ENCODE measurements around the gene ADAM15.

GRCh38 chr1:155061381-155062150, 10.4 kb downstream of the ADAM15 start:
- TF ChIP-seq ZNF121 (CRISPR knock-in tag; IDR thresholded peaks at IDR 0.05) (no peak), JUN (CRISPR knock-in tag; IDR thresholded peaks at IDR 0.05) (no peak), ETV6 (CRISPR knock-in tag; IDR thresholded peaks at IDR 0.05) (no peak), CTCF (IDR thresholded peaks at IDR 0.05) (peak; percentile 97), SP1 (CRISPR knock-in tag; conservative IDR thresholded peaks at IDR 0.05) (no peak; the same call in 1 of the 2 replicates), SMAD4 (CRISPR knock-in tag; IDR thresholded peaks at IDR 0.05) (no peak), TEAD4 (CRISPR knock-in tag; IDR thresholded peaks at IDR 0.05) (no peak), TEAD1 (CRISPR knock-in tag; IDR thresholded peaks at IDR 0.05) (no peak), ZNF425 (CRISPR knock-in tag; conservative IDR thresholded peaks at IDR 0.05) (no peak), NFE2L1 (CRISPR knock-in tag; IDR thresholded peaks at IDR 0.05) (no peak)

Measured in WTC11 (cell line).